ENCODE results near the gene CFAP74. TPM values are rescaled to one million over a fixed set of nuclear protein-coding genes. Genes with fewer than 3 reads are reported as not detected.

The CFAP74 gene
- total and polyA plus RNA-seq, 2 donors (not counting 3 experiments of a cell fraction or from before 2014, with no cell fraction given): not detected

- CTCF ChIA-PET: interaction anchor here (3.3 kb wide), 1 partner anchor 99 kb away, joined by 44 read pairs; no protein-coding TSS in a partner anchor
- intact Hi-C loops (cut with micrococcal nuclease) (no loop called here), dilution Hi-C loops (cut with MboI; ENCODE audit: extremely low pct_ligation_motif_present, low sequenced_read_pairs) (no loop called here)
- POLR2A ChIA-PET: no interaction called here
- no peaks in the 10 kb centered on the region for H3K9me1 ChIP-seq (replicated peaks; ENCODE audit: control insufficient read depth, extremely low read depth, insufficient read depth, low read length)
- H3K4me1 ChIP-seq (ENCODE audit: control insufficient read depth, extremely low read depth, insufficient read depth, low read length): no peaks in the 10 kb centered on the region
- H3K9me3 ChIP-seq (replicated peaks; ENCODE audit: control insufficient read depth, insufficient read depth, low read length): no peaks in the 10 kb centered on the region
- BruUV-seq (replicated peaks): no TSS peak
- no peak overlapping the region for H3K4me3 ChIP-seq (replicated peaks in 1 of 3; ENCODE audit: insufficient read depth in 1 of 3, low read depth in 1 of 3, low read length in 3 of 3)
- FAIRE-seq: no peak
- no peak for TF ChIP-seq JUN (IDR thresholded peaks at IDR 0.05; ENCODE audit: borderline replicate concordance, insufficient read depth, insufficient read length, low read depth)
- no peak for DNase-seq (ENCODE audit: low read depth, low spot score)
- H2AFZ ChIP-seq (ENCODE audit: low read depth, low read length): no peak overlapping the region
- H3K79me2 ChIP-seq (ENCODE audit: control insufficient read depth, insufficient read depth, low read length): no peaks in the 10 kb centered on the region
- H3K36me3 ChIP-seq (ENCODE audit: control insufficient read depth in 2 of 2, extremely low read depth in 1 of 2, insufficient read depth in 2 of 2, low read length in 2 of 2): no peaks in the 10 kb centered on the region
- H3K27ac ChIP-seq (ENCODE audit: insufficient read depth, low read depth, low read length): no peak overlapping the region
- H4K20me1 ChIP-seq (replicated peaks; ENCODE audit: control insufficient read depth, extremely low read depth, insufficient read depth, low read length): no peaks in the 10 kb centered on the region
- no peak overlapping the region for H3K4me2 ChIP-seq (ENCODE audit: insufficient read depth, low read length)
- H3K27me3 ChIP-seq (ENCODE audit: control insufficient read depth in 2 of 2, insufficient read depth in 2 of 2, low read length in 2 of 2): no peaks in the 10 kb centered on the region
- H3K9ac ChIP-seq (replicated peaks; ENCODE audit: extremely low read depth, insufficient read depth, low read length): no peak overlapping the region
These were observed 57.7 kb downstream of the CFAP74 start for GRCh38 chr1:1945782-1946393.

DNA sequence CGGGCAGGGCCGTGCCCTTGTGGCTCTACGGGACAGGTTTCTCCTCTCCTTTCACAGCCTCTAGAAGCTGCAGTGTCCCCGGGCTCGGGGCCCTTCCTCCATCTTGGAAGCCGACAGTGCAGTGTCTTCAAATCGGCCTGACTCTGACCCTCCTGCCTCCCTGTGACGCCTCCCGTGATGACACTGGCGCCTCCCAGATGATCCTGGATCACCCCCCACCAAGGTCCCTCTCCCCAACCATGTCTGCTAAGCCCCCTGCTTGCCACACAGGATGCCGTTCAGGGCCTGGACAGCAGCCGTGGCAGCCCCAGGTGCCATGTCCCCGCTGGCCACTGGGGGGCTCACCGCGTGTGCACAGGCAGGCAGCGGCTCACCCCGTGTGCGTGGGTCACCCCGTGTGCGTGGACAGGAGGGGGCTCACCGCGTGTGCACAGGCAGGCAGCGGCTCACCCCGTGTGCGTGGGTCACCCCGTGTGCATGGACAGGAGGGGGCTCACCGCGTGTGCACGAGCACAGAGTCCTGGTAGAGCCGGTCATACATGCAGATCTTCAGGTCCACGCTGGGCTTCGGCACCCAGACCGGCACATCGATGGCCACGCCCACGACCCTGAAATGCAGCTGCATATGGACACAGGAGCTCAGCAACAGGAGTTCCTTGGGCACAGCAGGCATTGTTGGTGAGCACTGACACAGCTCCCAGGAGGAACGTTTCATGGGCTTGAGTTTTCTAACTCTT, 59.6 kb downstream of the CFAP74 start:
- Histone ChIP-seq H3K27ac (ENCODE audit: insufficient read depth, low read depth, low read length) (no peak overlapping the region), H3K4me2 (ENCODE audit: insufficient read depth, low read length) (no peak overlapping the region), H3K36me3 (ENCODE audit: control insufficient read depth in 2 of 2, extremely low read depth in 1 of 2, insufficient read depth in 2 of 2, low read length in 2 of 2) (no peaks in the 10 kb centered on the region), H3K9me1 (replicated peaks; ENCODE audit: control insufficient read depth, extremely low read depth, insufficient read depth, low read length) (no peaks in the 10 kb centered on the region), H4K20me1 (replicated peaks; ENCODE audit: control insufficient read depth, extremely low read depth, insufficient read depth, low read length) (no peaks in the 10 kb centered on the region), H3K4me3 (replicated peaks in 1 of 3; ENCODE audit: insufficient read depth in 1 of 3, low read depth in 1 of 3, low read length in 3 of 3) (no peak overlapping the region), H3K27me3 (ENCODE audit: control insufficient read depth in 2 of 2, insufficient read depth in 2 of 2, low read length in 2 of 2) (no peaks in the 10 kb centered on the region), H2AFZ (ENCODE audit: low read depth, low read length) (no peak overlapping the region), H3K4me1 (ENCODE audit: control insufficient read depth, extremely low read depth, insufficient read depth, low read length) (no peaks in the 10 kb centered on the region), H3K79me2 (ENCODE audit: control insufficient read depth, insufficient read depth, low read length) (no peaks in the 10 kb centered on the region), H3K9me3 (replicated peaks; ENCODE audit: control insufficient read depth, insufficient read depth, low read length) (no peaks in the 10 kb centered on the region), H3K9ac (replicated peaks; ENCODE audit: extremely low read depth, insufficient read depth, low read length) (no peak overlapping the region)
- CTCF ChIA-PET: interaction anchor here (0.7 to 3.3 kb wide), 6 partner anchors 14 to 196 kb away, joined by 3 to 44 read pairs (median 4); partner anchors contain the start of gene GABRD
- intact Hi-C loops (cut with micrococcal nuclease) (loop anchor here (1.0 kb wide), 1 partner anchor 102 kb away; no protein-coding TSS in a partner anchor), dilution Hi-C loops (cut with MboI; ENCODE audit: extremely low pct_ligation_motif_present, low sequenced_read_pairs) (no loop called here)
- no peak for TF ChIP-seq POLR2A (IDR thresholded peaks at IDR 0.05; ENCODE audit: low read depth, low read length)
- peak; percentile 74 to 85 for TF ChIP-seq CTCF (IDR thresholded peaks at IDR 0.05; ENCODE audit: extremely low read depth in 1 of 2, insufficient read depth in 1 of 2, low read depth in 1 of 2, low read length in 2 of 2)
- no peak for TF ChIP-seq FOS (IDR thresholded peaks at IDR 0.05; ENCODE audit: borderline replicate concordance, insufficient read depth, low read length)
- BruUV-seq (replicated peaks): no TSS peak
- POLR2A ChIA-PET: no interaction called here
- DNase-seq (ENCODE audit: low read depth, low spot score) (peak; percentile 41), FAIRE-seq (peak; percentile 67)

All from endothelial cell of umbilical vein (primary cell).